IMR-90 (cell line): ENCODE measurements around the gene RAPGEF3.

Experiments used
- CHD1 ChIP-seq: IDR thresholded peaks from 2 replicates; pipeline ENCODE4 v1.6.1; 2012; ENCODE audit warnings: low read depth, low read length, improper control_type of control experiment
- POLR2A ChIP-seq: IDR thresholded peaks from 2 replicates; pipeline ENCODE4 v1.6.1; 2012; ENCODE audit warnings: mild to moderate bottlenecking, low read depth, low read length
- SMC3 ChIP-seq: fragments of 150-350 bp; IDR thresholded peaks from 2 replicates; pipeline ENCODE4 v1.6.1; 2016; ENCODE audit warnings: low read depth, mild to moderate bottlenecking, antibody characterized with exemption, low read length, moderate library complexity
- TF ChIP-seq, protein P1 (sequence below): conservative IDR thresholded peaks from 2 replicates; pipeline ENCODE4 v1.5.1; 2012; ENCODE audit warnings: mild to moderate bottlenecking, low read depth, low read length, improper control_type of control experiment

DNA sequence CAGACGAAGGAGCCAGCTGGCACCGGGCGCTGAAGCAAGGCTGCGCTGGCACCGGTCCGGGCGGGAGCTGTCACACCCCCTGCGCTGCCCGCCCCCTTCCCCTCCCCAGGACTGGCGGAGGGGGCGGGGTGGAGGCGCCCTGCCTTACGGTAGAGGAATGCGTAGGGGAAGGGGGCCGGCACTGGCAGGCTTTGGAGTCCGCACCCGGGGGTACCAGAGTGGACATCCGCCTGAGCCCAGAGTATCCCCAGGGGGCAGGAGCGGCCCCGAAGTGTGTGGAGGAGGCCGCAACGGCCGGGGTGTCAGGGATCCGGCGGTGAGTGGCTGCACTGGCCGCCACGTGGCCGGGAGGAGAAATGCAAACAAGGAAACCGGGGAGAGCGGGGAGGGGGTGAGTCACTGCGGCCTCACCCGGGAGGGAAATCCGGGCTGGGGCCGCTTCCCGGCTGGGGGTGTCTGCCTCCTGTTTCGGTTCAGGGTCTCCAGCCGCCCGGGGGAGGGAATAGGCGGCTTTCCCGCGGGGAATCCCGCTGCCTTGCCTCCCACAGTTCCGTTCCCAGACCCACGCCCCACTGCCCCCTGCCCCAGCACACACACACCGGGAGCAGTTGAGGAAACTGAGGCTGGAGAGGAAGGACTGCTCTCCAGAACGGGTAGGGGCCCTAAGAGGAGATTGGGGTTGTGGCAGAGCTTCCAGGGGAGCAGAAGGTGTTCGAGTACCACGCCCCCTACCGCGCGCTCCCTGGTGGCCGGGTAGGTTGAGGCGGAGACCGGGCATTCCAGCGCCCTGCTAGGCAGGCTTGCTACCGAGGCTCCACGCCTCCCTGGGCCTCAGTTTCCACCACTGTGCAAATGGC, at the start of gene RAPGEF3:
- TF ChIP-seq CHD1 (no peak), POLR2A (peak; percentile 35; the same call in 1 of the 2 replicates), SMC3 (peak; percentile 27)
- TF ChIP-seq, protein P1, sequence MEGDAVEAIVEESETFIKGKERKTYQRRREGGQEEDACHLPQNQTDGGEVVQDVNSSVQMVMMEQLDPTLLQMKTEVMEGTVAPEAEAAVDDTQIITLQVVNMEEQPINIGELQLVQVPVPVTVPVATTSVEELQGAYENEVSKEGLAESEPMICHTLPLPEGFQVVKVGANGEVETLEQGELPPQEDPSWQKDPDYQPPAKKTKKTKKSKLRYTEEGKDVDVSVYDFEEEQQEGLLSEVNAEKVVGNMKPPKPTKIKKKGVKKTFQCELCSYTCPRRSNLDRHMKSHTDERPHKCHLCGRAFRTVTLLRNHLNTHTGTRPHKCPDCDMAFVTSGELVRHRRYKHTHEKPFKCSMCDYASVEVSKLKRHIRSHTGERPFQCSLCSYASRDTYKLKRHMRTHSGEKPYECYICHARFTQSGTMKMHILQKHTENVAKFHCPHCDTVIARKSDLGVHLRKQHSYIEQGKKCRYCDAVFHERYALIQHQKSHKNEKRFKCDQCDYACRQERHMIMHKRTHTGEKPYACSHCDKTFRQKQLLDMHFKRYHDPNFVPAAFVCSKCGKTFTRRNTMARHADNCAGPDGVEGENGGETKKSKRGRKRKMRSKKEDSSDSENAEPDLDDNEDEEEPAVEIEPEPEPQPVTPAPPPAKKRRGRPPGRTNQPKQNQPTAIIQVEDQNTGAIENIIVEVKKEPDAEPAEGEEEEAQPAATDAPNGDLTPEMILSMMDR, result peak; percentile 50
